ENCODE data around the gene KRT74.

KRT74 gene

GRCh38 chr12:52573743-52574142 is at the start of gene KRT74:
Gene KRT74 (minus strand): TSS chr12:52573843. CDS start chr12:52573777, 66 bp downstream.
- no peak for DNase-seq (ENCODE audit: extremely low read depth in 1 of 2, low read depth in 1 of 2)

GRCh38 chr12:52622349-52622748 is 48.7 kb upstream of the KRT74 start:
- no peak for DNase-seq (ENCODE audit: extremely low read depth in 1 of 2, low read depth in 1 of 2)

GRCh38 chr12:52618866-52619265 is 45.2 kb upstream of the KRT74 start:
- DNase-seq (ENCODE audit: extremely low read depth in 1 of 2, low read depth in 1 of 2) = no peak

- DNase-seq (ENCODE audit: extremely low read depth in 1 of 2, low read depth in 1 of 2) = no peak
Measured at GRCh38 chr12:52618216-52618615, 44.6 kb upstream of the KRT74 start, which contains the start of gene KRT73. Gene KRT73 (minus strand): TSS chr12:52618559. CDS start chr12:52618524, 35 bp downstream.

- DNase-seq (ENCODE audit: extremely low read depth in 1 of 2, low read depth in 1 of 2) = no peak
Measured at GRCh38 chr12:52617403-52617785, 43.8 kb upstream of the KRT74 start.

GRCh38 chr12:52616680-52617402 is 43.2 kb upstream of the KRT74 start:
- no peak for DNase-seq (ENCODE audit: extremely low read depth in 1 of 2, low read depth in 1 of 2)

- no peak for DNase-seq (ENCODE audit: extremely low read depth in 1 of 2, low read depth in 1 of 2)
Measured at GRCh38 chr12:52615912-52616311, 42.3 kb upstream of the KRT74 start.

- peak in 1 of 2 donors; percentile 35 for DNase-seq (ENCODE audit: extremely low read depth in 1 of 2, low read depth in 1 of 2)
Measured at GRCh38 chr12:52615208-52615868, 41.7 kb upstream of the KRT74 start.

- no peak for DNase-seq (ENCODE audit: extremely low read depth in 1 of 2, low read depth in 1 of 2)
Measured at GRCh38 chr12:52614381-52615207, 41.0 kb upstream of the KRT74 start.

GRCh38 chr12:52613384-52614030 is 39.9 kb upstream of the KRT74 start:
- DNase-seq (ENCODE audit: extremely low read depth in 1 of 2, low read depth in 1 of 2) = no peak

- DNase-seq (ENCODE audit: extremely low read depth in 1 of 2, low read depth in 1 of 2) = no peak
Measured at GRCh38 chr12:52612431-52613383, 39.1 kb upstream of the KRT74 start.

GRCh38 chr12:52611080-52611468 is 37.4 kb upstream of the KRT74 start:
- DNase-seq (ENCODE audit: extremely low read depth in 1 of 2, low read depth in 1 of 2) = no peak

GRCh38 chr12:52608826-52609630 is 35.4 kb upstream of the KRT74 start:
- no peak for DNase-seq (ENCODE audit: extremely low read depth in 1 of 2, low read depth in 1 of 2)

- no peak for DNase-seq (ENCODE audit: extremely low read depth in 1 of 2, low read depth in 1 of 2)
Measured at GRCh38 chr12:52608161-52608560, 34.5 kb upstream of the KRT74 start.

- DNase-seq (ENCODE audit: extremely low read depth in 1 of 2, low read depth in 1 of 2) = no peak
Measured at GRCh38 chr12:52607314-52607713, 33.7 kb upstream of the KRT74 start.

- DNase-seq (ENCODE audit: extremely low read depth in 1 of 2, low read depth in 1 of 2) = no peak
Measured at GRCh38 chr12:52606581-52607218, 33.1 kb upstream of the KRT74 start.

GRCh38 chr12:52606096-52606495 is 32.5 kb upstream of the KRT74 start:
- no peak for DNase-seq (ENCODE audit: extremely low read depth in 1 of 2, low read depth in 1 of 2)

- DNase-seq (ENCODE audit: extremely low read depth in 1 of 2, low read depth in 1 of 2) = no peak
Measured at GRCh38 chr12:52605542-52605941, 31.9 kb upstream of the KRT74 start.

- no peak for DNase-seq (ENCODE audit: extremely low read depth in 1 of 2, low read depth in 1 of 2)
Measured at GRCh38 chr12:52604859-52605258, 31.2 kb upstream of the KRT74 start.
